Gastroesophageal sphincter (tissue), 3 donors: ENCODE measurements around the gene ANKRD35.

Source experiments
- EP300 ChIP-seq: sonication (generic); formaldehyde crosslinking; IDR thresholded peaks from one replicate; pipeline ENCODE4 v1.6.1; 2017; ENCODE audit warnings: antibody characterized with exemption, mild to moderate bottlenecking
- POLR2A ChIP-seq, 2 donors: fragments of 450-650 bp; IDR thresholded peaks; one replicate each; pipeline ENCODE4 v1.6.1; 2017; ENCODE audit warnings: antibody characterized with exemption in 2 of 2, mild to moderate bottlenecking in 2 of 2, moderate library complexity in 1 of 2
- POLR2AphosphoS5 ChIP-seq: sonication (generic); formaldehyde crosslinking; IDR thresholded peaks from one replicate; pipeline ENCODE4 v1.6.1; 2017; ENCODE audit warnings: antibody characterized with exemption
- TF ChIP-seq, protein P1 (sequence below), 4 experiments: fragments of 200-600 bp in 2 of 4; fragments of 450-650 bp in 2 of 4; sonication (generic) in 1 of 4; IDR thresholded peaks; one replicate each; pipeline ENCODE4 v1.5.1; 2017 to 2019; ENCODE audit warnings: antibody characterized with exemption in 4 of 4, mild to moderate bottlenecking in 2 of 4, moderate library complexity in 2 of 4

GRCh38 chr1:145826030-145826429 is 59.6 kb downstream of the ANKRD35 start:
- TF ChIP-seq POLR2A (IDR thresholded peaks at IDR 0.05) (no peak), POLR2AphosphoS5 (no peak), EP300 (no peak)
- TF ChIP-seq, protein P1, sequence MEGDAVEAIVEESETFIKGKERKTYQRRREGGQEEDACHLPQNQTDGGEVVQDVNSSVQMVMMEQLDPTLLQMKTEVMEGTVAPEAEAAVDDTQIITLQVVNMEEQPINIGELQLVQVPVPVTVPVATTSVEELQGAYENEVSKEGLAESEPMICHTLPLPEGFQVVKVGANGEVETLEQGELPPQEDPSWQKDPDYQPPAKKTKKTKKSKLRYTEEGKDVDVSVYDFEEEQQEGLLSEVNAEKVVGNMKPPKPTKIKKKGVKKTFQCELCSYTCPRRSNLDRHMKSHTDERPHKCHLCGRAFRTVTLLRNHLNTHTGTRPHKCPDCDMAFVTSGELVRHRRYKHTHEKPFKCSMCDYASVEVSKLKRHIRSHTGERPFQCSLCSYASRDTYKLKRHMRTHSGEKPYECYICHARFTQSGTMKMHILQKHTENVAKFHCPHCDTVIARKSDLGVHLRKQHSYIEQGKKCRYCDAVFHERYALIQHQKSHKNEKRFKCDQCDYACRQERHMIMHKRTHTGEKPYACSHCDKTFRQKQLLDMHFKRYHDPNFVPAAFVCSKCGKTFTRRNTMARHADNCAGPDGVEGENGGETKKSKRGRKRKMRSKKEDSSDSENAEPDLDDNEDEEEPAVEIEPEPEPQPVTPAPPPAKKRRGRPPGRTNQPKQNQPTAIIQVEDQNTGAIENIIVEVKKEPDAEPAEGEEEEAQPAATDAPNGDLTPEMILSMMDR (IDR thresholded peaks at IDR 0.05) = no peak
